Erythroblast (primary cell): Measurements from ENCODE around the gene SUPT4H1.

Source experiments
- GATA1 ChIP-seq: IDR thresholded peaks from 2 replicates; pipeline ENCODE4 v1.6.1; 2011; ENCODE audit warnings: low read depth, mild to moderate bottlenecking, control low read depth, low read length, moderate library complexity
- POLR2A ChIP-seq: IDR thresholded peaks from 2 replicates; pipeline ENCODE4 v1.6.1; 2011; ENCODE audit warnings: mild to moderate bottlenecking, low read length

- TF ChIP-seq GATA1 (no peak), POLR2A (no peak)
These were observed 30.2 kb downstream of the SUPT4H1 start for GRCh38 chr17:58321571-58322525.
